OCI-M2 (cell line): ENCODE data around the gene MS4A5.
"Not testable (repeated sequence)": the region's sequence is repeated elsewhere in the genome, so short reads cannot be mapped to it uniquely, and the experiment has no call there.

Experiments used
- DNase-seq: peaks from one replicate; lab custom pipeline; 2025; ENCODE audit not compliant: unreplicated experiment; lab: John Stamatoyannopoulos, UW

Gene MS4A5, protein sequence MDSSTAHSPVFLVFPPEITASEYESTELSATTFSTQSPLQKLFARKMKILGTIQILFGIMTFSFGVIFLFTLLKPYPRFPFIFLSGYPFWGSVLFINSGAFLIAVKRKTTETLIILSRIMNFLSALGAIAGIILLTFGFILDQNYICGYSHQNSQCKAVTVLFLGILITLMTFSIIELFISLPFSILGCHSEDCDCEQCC

DNA sequence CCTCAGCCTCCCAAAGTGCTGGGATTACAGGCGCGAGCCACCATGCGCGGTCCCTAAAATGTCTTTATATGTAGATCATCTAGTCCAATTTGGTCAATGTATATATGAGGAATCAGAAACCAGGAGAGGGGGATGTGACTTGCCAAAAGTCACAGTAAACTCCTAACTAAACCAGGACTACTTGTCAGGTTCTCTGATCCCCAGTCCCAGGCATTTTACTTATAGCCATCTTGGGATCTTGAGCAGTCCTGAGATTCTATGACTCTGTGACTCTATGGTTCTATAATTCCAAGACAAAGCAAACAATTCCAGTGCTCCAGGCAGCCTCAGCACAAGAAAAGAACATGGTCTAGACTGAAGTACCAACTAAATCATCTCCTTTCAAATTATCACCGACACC is at the start of gene MS4A5:
Gene MS4A5, plus strand, starts transcription at position 301 of the 400 bp plus-strand sequence. CDS start 103 bp downstream, outside the sequence.
- no peak for DNase-seq

DNA sequence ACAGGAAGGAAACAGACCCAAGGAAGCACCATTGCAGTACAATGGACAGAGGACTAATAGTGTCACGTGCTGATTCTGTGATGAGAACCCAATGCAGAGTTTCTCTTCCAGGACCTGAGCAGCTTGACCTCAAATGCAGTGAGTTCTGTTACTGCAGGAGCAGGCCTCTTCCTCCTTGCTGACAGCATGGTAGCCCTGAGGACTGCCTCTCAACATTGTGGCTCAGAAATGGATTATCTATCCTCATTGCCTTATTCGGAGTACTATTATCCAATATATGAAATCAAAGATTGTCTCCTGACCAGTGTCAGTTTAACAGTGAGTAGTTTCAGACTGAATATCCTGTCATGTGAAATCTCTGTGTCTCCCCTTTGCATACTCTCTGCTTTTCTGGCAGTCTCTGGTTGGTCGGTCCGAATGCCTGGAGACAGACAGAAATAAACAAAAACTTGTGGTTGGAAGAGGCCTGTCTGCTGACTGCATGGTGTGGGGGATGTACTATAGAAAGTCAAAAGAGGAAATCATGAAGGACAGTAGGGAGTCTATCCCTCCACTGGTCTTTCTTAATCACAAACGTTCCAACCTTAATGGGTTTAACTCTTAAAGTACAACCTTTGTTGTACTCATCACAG is 40.0 kb upstream of the MS4A5 start:
- no peak for DNase-seq

DNA sequence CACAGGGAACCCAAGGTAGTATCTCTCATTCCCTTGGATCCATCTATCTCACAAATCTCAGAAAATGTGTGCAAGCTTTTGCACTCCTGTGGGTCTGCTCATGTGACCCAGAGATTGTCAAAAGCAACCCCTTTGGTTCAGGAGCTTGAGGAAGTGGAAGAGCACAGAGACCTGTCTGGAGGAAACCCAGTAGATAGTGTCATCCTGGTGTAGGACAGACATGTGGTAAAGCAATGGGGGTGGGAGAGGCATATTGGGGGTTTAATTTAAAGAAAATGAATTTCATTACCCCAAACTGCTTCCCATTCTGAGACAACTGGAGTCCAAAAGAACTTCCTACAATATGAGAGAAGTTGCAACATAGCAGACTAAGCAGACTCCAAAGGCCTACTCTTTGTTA is 39.0 kb upstream of the MS4A5 start:
- no peak for DNase-seq

DNA sequence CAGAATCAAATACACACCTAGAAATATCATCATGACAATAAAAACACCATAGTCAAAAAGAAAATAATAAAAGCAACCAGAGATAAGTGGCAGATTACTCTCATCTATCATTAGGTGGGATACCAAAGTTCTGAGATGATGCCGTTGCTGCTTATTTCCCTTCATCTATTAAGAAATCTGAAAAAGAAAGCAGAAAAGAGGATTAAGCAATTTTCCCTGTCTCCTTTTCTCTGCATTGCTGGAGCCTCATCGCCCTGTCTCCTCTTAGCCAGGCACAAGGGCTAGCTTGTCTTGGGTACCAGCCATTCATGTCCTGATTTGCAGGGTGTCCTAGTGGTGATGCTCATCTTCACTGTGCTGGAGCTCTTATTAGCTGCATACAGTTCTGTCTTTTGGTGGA is 37.0 kb upstream of the MS4A5 start:
- DNase-seq: no peak

DNA sequence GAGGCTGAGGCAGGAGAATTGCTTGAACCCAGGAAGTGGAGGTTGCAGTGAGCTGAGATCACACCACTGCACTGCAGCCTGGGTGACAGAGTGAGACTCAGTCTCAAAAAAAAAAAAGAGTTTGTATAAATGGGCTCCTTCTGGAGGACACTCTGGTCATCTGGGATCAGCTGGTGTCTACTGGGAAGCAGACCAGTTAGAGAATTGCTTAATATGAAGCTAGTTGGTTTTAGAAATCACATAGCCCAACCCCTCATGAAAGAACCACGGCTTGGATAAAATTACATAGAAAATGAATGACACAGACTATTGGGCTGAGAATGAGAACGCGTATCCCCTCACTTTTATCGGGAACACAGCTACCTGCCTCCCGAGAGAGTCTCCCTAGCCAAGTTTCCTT is 36.4 kb upstream of the MS4A5 start:
- DNase-seq: no peak

DNA sequence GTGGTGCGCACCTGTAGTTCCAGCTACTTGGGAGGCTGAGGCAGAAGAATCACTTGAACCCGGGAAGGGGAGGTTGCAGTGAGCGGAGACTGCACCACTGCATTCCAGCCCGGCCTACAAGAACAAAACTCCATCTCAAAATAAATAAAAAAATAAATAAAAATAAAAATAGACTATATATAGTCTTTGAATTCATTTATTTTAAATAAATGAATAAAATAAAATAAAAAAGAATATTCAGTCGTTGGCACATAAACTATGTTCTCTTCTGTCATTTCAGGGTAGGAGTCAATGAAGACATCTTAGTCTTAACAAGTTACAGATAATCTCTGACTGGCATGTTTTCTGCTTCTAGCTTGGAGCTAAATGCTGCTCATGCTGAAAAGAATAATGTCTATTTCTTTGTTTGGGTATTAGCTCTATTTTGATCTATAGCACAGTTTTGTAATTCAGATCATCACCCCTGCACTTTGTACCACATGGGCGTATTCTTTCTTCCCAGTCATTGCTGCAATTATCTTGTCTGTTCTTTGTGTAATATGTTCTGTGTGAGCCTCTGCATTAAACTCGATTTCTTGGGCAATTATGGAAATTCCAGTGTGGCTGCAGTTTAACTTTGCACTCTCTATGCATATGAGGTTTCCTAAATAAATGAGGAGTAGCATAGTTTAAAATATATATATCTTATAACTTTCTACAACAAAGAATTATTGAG is 34.5 kb upstream of the MS4A5 start:
- DNase-seq: no peak

DNA sequence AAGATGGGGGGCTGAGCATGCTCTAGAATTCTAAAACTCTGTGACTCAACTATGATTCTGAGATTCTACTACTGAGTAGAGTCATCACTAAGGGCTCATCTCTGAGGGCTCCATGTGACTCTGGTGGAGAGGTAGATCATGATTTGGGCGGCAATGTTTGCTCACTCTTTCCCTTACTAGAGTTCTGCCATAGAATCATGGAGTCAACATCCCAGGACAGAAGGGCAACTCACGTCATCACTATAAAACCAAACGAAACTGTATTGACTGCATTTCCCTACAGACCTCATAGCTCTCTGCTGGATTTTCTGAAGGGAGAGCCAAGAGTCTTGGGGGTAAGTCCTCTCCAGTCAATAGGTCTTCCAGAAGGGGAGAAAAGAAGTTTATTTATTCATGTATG is 33.0 kb upstream of the MS4A5 start, which contains the start of gene MS4A14:
Gene MS4A14, plus strand, starts transcription at position 78 of the 400 bp plus-strand sequence. Its CDS starts 120 bp downstream, at position 198.
- DNase-seq: no peak

DNA sequence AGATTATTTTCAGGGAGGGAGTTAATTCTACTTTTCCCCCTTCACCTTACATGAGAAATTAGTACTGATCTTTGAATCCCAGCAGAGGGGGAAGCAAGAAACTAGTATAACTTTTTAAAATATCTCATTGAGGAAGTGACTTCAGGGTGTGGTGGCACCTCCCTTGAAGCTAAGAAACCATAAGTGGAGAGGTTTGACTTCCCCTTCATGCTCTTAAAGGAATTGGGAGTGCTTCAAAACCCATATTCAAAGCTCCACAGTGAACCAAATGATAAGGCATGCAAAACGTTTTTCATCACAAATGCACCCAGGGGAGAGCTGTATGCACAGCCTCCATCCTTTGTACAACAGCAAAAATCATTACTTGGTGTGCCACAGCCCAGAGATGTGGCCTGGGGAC is 32.6 kb upstream of the MS4A5 start:
- no peak for DNase-seq

DNA sequence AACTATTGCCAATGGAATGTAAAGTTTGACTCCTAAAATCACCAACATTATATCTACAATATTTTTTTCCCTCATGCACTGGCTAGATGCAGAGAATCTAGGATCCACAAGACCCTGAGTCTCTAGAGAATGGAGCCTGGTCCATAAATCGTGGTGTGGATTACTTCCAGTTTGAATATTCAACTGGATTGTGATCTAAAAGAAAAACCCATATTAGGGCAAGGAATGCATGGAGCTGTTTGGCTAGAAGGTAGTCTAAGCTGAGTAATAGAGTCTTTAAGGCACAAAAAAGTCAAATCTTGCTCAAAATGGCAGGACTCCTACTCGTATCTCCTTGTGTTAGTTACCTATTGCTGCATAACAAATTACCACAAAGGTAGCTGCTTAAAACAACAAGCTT is 9.4 kb upstream of the MS4A5 start:
- no peak for DNase-seq

DNA sequence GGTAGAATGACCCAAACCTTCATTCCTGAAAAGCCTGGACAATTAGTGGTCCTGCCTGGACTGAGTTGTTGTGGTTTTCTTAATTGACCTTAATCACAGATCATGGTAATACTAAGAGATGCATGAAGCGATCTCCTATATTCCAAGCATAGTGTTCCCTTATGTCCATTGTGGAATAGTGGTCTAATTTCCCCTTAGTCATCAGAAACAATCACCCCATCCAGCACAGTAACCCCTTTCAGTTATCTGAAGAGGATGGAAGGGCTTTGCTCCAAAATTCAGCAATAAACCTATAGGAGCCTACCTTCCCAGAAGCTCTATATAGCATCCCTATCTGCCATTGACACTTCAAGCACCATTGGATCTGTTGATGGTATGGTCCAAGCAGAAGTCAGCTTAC is 6.8 kb upstream of the MS4A5 start:
- no peak for DNase-seq

DNA sequence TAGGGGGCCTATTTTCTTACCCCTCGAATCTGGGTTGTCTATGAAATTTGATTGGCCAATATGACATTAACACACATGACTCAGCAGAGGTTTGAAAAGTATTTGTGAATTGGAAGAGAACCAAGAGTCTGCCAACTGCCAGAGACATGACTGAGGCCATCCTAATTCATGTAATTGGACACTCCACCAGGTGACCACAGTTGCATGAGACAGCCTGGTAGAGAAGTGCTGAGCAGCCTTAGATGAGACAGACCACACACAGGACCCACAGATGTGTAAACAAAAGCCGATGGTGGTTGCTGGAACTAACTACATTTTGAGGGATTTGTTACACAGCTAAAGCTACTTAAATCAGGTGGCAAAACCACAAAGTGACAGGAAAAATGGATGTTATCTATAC is 855 bp upstream of the MS4A5 start:
- DNase-seq: no peak

DNA sequence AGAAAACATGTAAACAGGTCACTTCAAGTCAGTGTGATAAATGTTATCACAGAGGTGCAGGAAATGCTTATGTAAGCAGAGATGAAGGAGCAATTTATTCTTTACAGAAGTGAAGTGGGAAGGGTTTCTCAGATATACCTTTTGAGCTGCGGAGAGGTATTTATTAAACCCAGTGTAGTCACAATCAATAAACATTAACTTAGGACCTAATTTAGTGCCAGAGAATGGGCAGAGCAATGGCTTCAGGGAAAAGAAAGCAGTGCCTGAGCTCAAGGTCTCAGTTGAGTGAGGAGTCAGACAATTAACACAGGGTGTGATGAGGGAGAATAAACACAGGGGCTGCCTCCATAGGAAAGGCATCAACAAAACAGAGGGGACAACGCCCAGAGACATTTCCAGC is 1.9 kb downstream of the MS4A5 start:
- DNase-seq: no peak

DNA sequence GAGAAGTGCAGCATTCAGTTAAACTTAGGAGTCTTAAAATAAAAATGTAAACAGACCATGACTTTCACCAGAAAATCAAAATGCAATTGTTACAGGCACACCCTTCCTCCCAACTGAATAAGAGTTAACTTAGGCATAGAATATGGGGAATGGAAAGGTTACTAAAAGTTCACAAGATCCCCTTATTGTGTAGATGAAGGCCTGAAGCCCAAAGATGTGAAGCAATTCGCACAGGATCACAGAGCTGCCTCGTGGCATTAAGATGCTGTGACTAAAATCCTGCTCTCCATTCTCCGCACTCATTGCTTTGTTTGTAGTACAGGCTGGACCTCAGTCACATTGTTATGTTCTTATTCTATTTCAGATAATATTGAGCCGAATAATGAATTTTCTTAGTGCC is 4.0 kb downstream of the MS4A5 start:
- no peak for DNase-seq

DNA sequence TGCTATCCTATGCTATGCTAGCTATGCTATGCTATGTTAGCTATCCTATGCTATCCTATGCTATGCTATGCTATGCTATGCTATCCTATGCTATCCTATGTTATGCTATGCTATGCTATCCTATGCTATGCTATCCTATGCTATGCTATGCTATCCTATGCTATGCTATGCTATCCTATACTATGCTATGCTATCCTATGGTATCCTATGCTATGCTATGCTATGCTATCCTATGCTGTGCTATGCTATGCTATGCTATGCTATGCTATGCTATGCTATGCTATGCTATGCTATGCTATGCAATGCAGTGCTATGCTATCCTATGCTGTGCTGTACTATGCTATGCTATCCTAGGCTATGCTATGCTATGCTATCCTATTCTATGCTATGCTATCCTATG is 17.7 kb downstream of the MS4A5 start:
- no peak for DNase-seq

DNA sequence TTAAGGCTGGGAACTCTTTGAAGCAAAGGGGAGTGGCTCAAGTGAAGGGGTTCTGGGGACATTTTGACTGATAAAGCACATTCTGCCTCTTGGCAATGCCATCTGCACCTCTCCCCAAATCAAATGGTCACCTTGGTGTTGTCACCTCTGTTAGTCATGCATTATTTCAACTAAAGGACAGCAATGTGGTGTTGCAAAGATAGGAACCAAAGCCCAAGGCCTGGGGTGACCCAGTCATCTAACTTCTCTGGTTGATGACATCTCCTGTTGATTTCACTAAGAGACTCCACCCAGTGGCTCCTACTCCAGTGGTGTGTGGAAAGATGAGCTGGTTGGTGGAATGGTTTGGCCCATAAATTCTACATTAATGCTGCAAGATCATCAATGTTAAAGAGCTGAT is 18.5 kb downstream of the MS4A5 start:
- DNase-seq: no peak

DNA sequence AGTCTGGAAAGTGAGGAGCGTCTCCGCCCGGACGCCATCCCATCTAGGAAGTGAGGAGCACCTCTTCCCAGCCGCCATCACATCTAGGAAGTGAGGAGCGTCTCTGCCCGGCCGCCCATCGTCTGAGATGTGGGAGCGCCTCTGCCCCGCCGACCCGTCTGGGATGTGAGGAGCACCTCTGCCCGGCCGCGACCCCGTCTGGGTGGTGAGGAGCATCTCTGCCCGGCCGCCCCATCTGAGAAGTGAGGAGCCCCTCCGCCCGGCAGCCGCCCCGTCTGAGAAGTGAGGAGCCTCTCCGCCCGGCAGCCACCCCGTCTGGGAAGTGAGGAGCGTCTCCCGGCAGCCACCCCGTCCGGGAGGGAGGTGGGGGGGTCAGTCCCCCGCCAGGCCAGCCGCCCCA is 21.8 kb downstream of the MS4A5 start:
- DNase-seq: not testable (repeated sequence)

DNA sequence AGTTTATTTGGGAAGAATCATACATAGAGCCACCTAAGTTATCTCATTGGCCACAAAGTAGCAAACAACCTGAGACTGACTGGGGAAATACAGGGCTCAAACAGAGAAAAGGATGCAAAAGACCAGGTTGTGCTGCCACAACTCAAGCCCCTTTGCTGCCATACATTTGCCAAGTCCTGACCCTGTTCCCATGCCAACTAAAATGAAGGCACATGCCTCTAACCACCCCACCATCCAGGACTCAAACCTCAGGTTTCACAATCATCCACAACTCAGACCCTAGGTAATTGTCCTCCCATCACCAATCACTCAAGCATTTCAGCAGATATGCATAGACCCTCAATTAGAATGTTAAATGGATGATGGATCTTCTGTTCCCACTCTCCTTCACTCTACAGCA is 24.8 kb downstream of the MS4A5 start:
- DNase-seq: no peak

DNA sequence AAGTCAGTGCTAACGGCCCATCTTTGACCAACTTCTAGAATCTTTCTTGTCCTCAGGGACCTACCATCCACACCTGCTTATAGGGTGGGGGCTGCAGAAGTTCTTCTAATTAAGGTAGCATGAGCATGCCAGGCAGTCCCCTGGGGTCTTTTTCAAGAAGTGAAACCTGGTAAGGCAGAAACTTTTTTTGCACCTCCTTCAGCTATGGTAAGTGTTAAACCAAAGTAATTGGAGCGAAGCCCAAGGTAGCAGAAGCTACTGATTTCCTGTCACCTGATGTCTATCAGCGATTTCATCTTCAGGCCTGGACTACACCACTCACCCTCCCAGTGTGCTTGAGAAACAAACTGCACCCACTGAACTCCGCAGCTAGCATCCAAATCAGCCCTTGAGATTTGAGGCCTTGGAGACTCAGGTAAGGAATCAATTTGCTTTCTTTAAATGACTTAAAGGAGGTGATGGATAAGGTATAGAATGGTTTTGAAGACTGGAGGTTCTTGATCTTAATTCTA is 26.2 kb downstream of the MS4A5 start, which contains the start of gene MS4A1:
Gene MS4A1, plus strand, starts transcription at position 317 of the 512 bp plus-strand sequence. CDS start 6,528 bp downstream, outside the sequence.
- no peak for DNase-seq

DNA sequence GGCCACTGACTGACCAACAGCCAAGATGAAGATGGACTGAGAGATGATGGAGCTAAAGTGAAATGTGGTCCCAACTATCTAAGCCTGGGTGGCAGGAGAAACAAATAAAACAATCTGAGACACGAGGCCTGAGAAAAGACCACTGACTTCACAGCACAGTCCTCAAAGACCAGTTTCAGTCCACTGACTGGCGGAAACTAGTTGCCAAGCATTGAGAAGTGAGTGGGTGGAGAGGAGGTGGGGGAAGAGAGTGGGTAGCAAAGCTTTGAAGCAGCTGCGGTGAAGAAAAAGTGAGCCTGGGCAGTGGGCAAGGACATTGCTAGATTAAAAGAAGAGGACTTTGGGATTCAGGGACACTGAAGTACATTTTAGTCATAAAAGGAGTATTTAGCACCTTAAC is 28.2 kb downstream of the MS4A5 start:
- DNase-seq: no peak

DNA sequence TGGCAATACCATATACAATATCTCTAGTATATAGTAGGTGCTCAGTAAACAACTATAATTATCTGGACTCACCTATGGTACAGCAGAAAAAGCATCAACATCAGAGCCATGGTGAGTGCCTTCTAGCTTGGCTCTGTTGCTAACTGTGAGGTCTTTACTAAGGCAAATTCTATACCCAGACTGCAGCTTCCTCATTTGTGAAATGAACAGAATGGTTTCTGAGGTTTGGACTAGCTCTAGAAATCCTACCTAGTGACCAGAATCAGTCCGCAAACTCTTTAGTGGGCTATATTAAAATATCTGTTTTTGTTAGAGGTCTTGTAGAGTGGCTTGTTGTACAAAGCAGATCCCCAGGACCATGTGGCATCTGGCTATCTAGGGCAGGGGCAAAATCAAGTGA is 30.0 kb downstream of the MS4A5 start:
- no peak for DNase-seq

DNA sequence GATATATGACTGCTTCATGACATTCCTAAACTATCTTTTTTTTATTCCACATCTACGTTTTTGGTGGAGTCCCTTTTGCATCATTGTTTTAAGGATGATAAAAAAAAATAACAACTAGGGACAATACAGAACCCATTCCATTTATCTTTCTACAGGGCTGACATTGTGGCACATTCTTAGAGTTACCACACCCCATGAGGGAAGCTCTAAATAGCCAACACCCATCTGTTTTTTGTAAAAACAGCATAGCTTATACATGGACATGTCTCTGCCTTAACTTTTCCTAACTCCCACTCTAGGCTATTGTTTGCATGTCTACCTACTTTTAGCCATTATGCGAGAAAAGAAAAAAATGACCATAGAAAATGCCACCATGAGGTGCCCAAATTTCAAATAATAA is 39.5 kb downstream of the MS4A5 start:
- no peak for DNase-seq

DNA sequence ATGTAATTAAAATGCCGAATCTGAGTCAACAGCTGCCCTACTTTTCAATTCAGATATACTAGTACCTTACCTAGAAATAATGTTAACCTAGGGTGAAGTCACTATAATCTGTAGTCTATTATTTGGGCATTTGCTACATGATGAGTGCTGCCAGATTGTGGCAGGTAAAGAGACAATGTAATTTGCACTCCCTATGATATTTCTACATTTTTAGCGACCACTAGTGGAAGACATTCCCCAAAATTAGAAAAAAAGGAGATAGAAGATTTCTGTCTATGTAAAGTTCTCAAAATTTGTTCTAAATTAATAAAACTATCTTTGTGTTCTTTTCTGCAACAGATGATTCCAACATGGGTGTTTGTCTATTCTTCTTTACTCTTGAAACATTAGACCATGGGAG is 40.4 kb downstream of the MS4A5 start:
- DNase-seq: no peak
